Vagina (tissue), 2 donors: ENCODE results near the gene EXD2. TPM values are rescaled to one million over a fixed set of nuclear protein-coding genes. Genes with fewer than 3 reads are reported as not detected.

Experiments
- DNase-seq, 2 donors: peaks; one replicate each; pipeline ENCODE4 v3.0.0-alpha.2; 2017; ENCODE audit errors: extremely low spot score in 2 of 2
- H3K27ac ChIP-seq: fragments of 200-600 bp; sonication (generic); one replicate; pipeline ENCODE4 v1.5.1; 2019
- H3K27me3 ChIP-seq: fragments of 200-600 bp; sonication (generic); one replicate; pipeline ENCODE4 v1.5.1; 2019
- H3K36me3 ChIP-seq, 2 donors: fragments of 200-600 bp; sonication (generic); one replicate each; pipeline ENCODE4 v1.5.1; 2017 to 2019
- H3K4me1 ChIP-seq: fragments of 200-600 bp; sonication (generic); one replicate; pipeline ENCODE4 v1.5.1; 2019
- H3K4me3 ChIP-seq, 2 donors: fragments of 200-600 bp; sonication (generic); 1 replicate in 1 of 2; 2 replicates in 1 of 2; pipeline ENCODE4 v1.5.1; 2016 to 2019
- H3K9me3 ChIP-seq: fragments of 200-600 bp; sonication (generic); one replicate; pipeline ENCODE4 v1.5.1; 2019
- CTCF ChIP-seq, 3 experiments: fragments of 450-650 bp in 2 of 3; fragments of 200-600 bp in 1 of 3; sonication (generic) in 1 of 3; IDR thresholded peaks; one replicate each; pipeline ENCODE4 v1.5.1; 2017 to 2019; ENCODE audit warnings: antibody characterized with exemption in 3 of 3, mild to moderate bottlenecking in 2 of 3, moderate library complexity in 2 of 3
- POLR2A ChIP-seq, 2 donors: fragments of 450-650 bp; IDR thresholded peaks; one replicate each; pipeline ENCODE4 v1.6.1; 2017; ENCODE audit warnings: antibody characterized with exemption in 2 of 2, mild to moderate bottlenecking in 2 of 2, moderate library complexity in 2 of 2
- POLR2AphosphoS5 ChIP-seq, 2 donors: sonication (generic); formaldehyde crosslinking; IDR thresholded peaks; one replicate each; pipeline ENCODE4 v1.9.0; 2017; ENCODE audit warnings: antibody characterized with exemption in 2 of 2, mild to moderate bottlenecking in 2 of 2, low read depth in 1 of 2; ENCODE audit not compliant: insufficient read depth in 1 of 2
- intact Hi-C: fragments of 100-400 bp; cut with DNase I; formaldehyde crosslinking; loops from one replicate; pipeline ENCODE4 v1.15.1; 2023
- total RNA-seq: library from RNA; depleted of rRNA; stranded (reverse); fragments of >200 nt; gene quantifications from one replicate; pipeline ENCODE4 v1.2.3, GENCODE V29; 2016

EXD2 gene
- total RNA-seq, 1 donor from 2014 or later = 14.5 TPM

GRCh38 chr14:69238883-69239282, 47.6 kb downstream of the EXD2 start:
- H3K9me3 ChIP-seq = no peaks in the 10 kb centered on the region
- H3K36me3 ChIP-seq = peaks cover 0 to 61% of the 10 kb centered on the region in 2 donors
- H3K27ac ChIP-seq = no peak overlapping the region
- peaks cover 5% of the 10 kb centered on the region for H3K4me1 ChIP-seq
- no peaks in the 10 kb centered on the region for H3K27me3 ChIP-seq
- DNase-seq = no peak
- intact Hi-C loops = no loop called here
- TF ChIP-seq CTCF (IDR thresholded peaks at IDR 0.05) = no peak
- no peak for TF ChIP-seq POLR2AphosphoS5 (IDR thresholded peaks at IDR 0.05; ENCODE audit: insufficient read depth in 1 of 2, low read depth in 1 of 2)
- TF ChIP-seq POLR2A (IDR thresholded peaks at IDR 0.05) = no peak
- no peak overlapping the region for H3K4me3 ChIP-seq

- peaks cover 5% of the 10 kb centered on the region for H3K4me1 ChIP-seq
- intact Hi-C loops = loop anchor here (10.0 kb wide), 2 partner anchors 124 to 224 kb away; no protein-coding TSS in a partner anchor
- H3K36me3 ChIP-seq = peaks cover 0 to 51% of the 10 kb centered on the region in 2 donors
- no peak for DNase-seq
- no peak for TF ChIP-seq POLR2AphosphoS5 (IDR thresholded peaks at IDR 0.05; ENCODE audit: insufficient read depth in 1 of 2, low read depth in 1 of 2)
- TF ChIP-seq CTCF (IDR thresholded peaks at IDR 0.05) = no peak
- TF ChIP-seq POLR2A (IDR thresholded peaks at IDR 0.05) = no peak
- H3K4me3 ChIP-seq = no peak overlapping the region
- H3K9me3 ChIP-seq = no peaks in the 10 kb centered on the region
- no peaks in the 10 kb centered on the region for H3K27me3 ChIP-seq
- H3K27ac ChIP-seq = no peak overlapping the region
Observed at GRCh38 chr14:69240527-69241173, 49.4 kb downstream of the EXD2 start.

GRCh38 chr14:69241577-69241976, 50.3 kb downstream of the EXD2 start:
- no peaks in the 10 kb centered on the region for H3K9me3 ChIP-seq
- peaks cover 0 to 44% of the 10 kb centered on the region in 2 donors for H3K36me3 ChIP-seq
- intact Hi-C loops = loop anchor here (10.0 kb wide), 2 partner anchors 123 to 223 kb away; no protein-coding TSS in a partner anchor
- no peak for DNase-seq
- no peak overlapping the region for H3K4me3 ChIP-seq
- H3K4me1 ChIP-seq = peaks cover 5% of the 10 kb centered on the region
- H3K27me3 ChIP-seq = no peaks in the 10 kb centered on the region
- TF ChIP-seq CTCF (IDR thresholded peaks at IDR 0.05) (no peak), POLR2AphosphoS5 (IDR thresholded peaks at IDR 0.05; ENCODE audit: insufficient read depth in 1 of 2, low read depth in 1 of 2) (no peak), POLR2A (IDR thresholded peaks at IDR 0.05) (no peak)
- no peak overlapping the region for H3K27ac ChIP-seq

- H3K27ac ChIP-seq = peak overlapping the region; percentile 55
- peaks cover 11% of the 10 kb centered on the region for H3K4me1 ChIP-seq
- intact Hi-C loops = loop anchor here (10.0 kb wide), 2 partner anchors 122 to 222 kb away; no protein-coding TSS in a partner anchor
- H3K36me3 ChIP-seq = peaks cover 0 to 34% of the 10 kb centered on the region in 2 donors
- no peaks in the 10 kb centered on the region for H3K9me3 ChIP-seq
- no peak for TF ChIP-seq POLR2A (IDR thresholded peaks at IDR 0.05)
- no peak for TF ChIP-seq POLR2AphosphoS5 (IDR thresholded peaks at IDR 0.05; ENCODE audit: insufficient read depth in 1 of 2, low read depth in 1 of 2)
- peak; percentile 75 to 90 (median 89) for TF ChIP-seq CTCF (IDR thresholded peaks at IDR 0.05)
- H3K4me3 ChIP-seq = no peak overlapping the region
- no peaks in the 10 kb centered on the region for H3K27me3 ChIP-seq
- no peak for DNase-seq
Observed at GRCh38 chr14:69242311-69243224, 51.3 kb downstream of the EXD2 start.
